ENCODE measurements around the gene ACSS1.

Gene ACSS1

DNA sequence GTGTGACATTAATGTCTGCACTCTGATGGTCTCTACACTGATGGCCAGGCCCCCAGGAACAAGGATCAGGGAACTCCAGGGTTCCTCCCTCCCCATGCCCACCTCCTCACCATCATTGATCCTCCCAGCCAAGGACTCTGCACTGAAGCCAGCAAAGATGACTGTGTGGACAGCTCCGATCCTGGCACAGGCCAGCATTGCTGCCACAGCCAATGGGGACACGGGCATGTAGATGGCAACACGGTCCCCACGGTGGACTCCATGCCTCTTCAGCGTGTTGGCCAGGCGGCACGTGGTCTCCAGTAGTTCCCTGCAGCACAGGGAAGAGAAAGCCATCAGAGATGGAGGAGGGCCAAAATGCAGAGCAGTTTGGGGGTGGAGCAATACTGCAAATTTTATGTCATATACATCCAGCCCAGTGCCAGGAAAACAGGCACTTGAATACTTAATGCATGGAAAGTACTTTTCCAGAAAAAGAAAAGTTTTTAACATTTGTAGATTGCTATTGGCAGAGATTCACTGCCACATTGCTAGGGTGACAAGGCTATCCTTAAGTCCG, 27.2 kb downstream of the ACSS1 start:
- no peak for DNase-seq

DNA sequence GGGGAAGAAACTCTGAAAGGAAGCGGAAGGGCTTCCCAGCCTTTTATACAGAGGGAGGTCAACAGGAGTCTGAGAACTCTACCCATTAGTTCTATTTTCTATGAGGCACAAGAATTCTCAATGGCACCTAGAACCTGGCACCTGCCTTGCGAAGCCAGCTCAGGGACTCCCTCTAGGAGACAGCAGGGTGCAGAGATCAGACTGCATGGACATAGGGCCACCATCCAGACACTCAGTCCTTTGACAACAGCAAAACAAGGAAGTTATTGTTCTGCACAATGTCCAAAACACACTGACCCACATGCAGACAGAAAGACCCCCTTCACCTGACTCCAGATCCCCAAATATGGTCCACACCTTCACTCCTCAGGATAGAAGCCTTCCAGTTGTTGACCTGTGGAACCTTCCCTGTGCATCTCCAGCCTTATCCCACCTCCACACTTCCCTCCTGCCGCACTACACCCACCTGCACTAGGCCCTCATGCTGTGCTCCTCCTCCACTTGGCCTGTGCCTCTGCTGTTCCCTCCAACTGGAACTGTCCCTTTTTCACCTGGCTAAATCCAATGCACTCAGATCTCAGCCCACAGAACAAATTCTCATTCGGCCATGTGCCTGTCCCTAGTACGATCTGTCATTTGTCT, 27.8 kb downstream of the ACSS1 start:
- DNase-seq = no peak

DNA sequence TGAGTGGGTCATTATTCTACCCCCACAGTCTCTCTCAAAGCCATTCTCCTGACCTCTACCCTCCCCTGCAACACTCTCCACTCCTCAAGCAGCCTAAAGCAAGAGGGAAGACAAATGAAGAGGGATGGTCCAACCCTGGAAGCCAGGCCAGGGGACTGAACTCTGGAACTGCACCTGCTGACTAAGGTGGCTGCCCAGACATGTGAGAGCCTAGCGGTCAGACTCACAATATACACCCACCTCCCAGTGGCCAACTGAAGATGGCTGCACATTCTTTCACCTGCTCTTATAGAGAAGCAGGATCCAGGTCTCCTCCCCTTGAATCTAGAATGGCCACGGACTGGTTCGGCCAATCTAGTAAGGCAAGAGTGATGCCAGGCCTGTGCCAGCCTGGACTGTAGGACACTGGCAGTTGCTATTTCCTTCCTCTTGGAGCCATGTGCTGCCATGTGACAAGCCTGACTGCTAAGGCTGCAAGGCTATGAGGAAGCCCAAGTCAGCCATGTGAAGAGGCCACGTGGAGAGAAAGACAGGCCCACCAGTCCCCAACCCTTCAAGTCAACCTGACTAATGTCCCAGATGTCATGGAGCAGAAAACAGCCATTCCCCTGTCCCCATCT, 31.8 kb downstream of the ACSS1 start:
- DNase-seq = no peak

DNA sequence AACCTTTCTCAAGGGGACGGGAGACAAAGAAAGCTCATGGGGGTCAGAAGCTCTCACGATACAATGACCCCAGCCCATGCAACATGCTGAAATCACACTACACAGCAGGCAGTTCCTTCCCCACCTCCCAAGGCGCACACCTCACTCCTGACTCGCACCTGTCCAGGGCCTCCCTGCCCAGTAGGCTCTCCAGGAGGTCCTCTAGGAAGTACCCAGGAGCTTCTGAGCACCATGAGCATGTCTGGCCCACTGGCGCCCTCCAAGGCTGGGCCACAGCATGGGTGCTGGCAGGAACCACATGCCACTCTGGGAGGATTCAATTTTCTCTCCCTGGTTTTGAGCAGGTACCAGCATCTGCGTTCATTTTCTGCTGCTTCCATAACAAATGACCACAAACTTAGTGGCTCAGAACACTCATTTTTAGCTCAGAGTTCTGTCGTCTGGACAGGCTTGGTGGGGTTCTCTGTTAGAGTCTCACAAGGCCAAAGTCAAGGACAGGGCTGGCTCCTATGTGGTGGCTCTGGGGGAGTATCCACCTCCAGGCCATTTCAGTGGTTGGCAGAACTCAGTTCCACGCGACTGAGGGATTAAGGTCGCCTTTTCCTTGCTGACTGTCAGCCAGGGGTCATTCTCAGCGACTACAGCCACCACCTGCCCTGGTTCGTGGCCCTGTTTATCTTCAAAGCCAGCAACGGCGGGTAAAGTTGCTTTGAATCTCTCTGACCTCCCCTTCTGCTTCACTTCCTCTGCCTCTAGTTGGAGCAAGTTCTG, 32.7 kb downstream of the ACSS1 start:
- no peak for DNase-seq

DNA sequence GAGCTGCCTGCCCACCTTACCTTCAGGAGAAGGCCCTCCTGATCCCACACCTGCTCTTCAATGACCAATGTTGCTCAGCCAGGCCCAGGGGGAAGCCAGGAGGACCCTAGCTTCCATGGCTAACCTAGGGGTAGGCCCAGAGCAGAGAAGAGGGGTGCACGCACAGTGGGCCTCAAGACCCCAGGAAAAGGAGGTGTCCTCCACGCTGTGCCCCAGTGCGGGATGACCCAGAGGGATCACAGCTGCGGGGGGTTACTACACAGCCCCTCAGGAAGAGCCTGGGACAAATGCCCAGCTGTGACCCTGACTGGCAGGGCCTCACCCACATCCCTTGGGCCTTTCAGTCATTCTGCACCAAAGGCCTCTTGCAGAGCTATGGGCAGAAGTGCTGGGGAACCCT, 33.8 kb downstream of the ACSS1 start:
- DNase-seq = no peak

DNA sequence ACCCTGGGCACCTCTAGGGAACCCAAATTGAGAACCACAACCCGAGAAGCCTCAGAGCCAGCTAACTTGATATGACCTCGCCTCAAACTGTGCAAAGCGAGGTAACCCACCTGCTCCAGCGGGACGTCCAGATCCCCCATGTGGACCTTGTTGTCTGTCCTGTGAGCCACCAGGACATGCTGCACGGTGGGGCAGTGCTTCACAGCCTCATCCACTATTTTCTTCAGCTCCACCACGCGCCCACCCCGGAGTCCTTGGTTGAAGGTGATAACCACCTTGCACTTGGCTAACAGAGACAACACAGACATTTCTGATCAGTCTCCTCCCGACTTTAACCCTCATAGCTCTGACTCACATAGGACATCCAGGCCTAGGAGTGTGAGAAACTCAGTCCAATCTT, 34.6 kb downstream of the ACSS1 start:
- DNase-seq = no peak

DNA sequence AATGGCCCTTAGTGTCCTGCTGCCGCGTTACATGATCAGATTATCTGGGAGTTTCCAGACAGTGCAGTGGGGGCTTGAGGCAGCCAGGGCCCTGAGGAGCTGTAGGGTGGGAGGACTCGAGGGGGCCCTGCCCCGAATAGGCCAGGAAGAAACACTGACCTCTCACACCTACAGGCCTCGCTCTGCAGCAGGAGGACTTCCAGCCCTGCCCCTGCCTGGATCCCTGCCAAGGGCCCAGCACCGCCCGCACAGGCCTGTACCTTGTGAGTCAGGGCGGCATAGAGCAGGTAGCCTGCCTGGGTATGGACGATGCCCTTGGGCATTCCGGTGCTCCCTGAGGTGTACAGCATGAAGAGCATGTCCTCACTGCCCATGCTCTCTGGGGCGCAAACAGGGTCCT, 35.3 kb downstream of the ACSS1 start:
- DNase-seq = no peak

DNA sequence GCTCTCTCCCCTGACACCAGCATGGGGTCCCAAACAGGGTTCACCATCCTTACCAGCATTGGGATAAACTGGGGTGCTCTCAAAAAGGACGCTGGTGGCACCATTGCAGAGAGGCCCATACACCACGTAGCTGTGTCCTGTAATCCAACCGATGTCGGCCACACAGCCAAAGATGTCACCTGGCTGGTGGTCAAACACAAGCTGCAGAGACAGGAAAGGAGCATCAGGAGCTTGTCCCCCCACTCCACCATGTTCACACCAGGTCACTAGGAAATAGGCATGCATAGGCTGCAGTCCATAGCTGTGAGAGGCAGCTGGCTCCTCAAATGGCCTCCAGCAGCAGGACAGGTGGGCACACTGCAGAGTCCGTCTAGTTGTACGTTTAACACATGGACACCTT, 36.6 kb downstream of the ACSS1 start:
- no peak for DNase-seq

DNA sequence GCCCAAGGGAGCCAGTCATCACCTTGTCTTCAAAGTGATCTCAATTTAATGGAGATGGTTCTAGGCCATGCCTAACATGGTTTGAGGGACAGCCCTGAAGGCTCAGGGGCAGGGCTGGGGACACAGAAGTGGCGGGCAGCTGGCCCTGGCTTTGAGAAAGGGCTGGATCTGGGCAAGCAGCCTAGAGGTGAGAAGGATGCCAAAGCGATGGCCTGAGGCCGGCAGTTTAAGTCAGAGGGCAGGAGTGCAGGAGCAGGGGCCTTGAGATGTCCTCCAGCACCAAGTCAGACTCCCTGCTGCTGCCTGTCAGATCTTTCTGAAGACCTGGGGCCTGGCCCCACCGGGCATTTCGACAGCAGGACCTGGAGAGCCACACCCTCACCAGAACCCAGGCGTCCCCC, 37.0 kb downstream of the ACSS1 start:
- DNase-seq = no peak

DNA sequence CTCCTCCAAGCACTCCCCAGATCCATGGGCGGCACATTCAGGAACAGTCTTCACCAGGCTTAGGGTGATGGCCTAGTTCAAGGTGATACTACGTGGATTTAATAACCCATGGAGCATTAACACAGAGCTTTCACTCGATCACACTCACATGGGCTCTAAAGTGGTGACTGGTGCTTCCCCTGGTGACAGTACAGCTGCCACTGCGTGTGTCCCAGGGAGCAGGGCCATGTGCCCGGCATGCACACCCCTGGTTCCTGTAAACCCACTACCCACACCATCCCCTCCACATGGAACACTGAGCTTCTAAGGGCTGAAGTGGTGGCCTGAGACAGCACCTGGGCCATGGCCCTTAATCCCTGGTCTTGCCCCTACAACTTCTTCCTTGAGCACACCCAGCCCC, 37.6 kb downstream of the ACSS1 start:
- DNase-seq = no peak

DNA sequence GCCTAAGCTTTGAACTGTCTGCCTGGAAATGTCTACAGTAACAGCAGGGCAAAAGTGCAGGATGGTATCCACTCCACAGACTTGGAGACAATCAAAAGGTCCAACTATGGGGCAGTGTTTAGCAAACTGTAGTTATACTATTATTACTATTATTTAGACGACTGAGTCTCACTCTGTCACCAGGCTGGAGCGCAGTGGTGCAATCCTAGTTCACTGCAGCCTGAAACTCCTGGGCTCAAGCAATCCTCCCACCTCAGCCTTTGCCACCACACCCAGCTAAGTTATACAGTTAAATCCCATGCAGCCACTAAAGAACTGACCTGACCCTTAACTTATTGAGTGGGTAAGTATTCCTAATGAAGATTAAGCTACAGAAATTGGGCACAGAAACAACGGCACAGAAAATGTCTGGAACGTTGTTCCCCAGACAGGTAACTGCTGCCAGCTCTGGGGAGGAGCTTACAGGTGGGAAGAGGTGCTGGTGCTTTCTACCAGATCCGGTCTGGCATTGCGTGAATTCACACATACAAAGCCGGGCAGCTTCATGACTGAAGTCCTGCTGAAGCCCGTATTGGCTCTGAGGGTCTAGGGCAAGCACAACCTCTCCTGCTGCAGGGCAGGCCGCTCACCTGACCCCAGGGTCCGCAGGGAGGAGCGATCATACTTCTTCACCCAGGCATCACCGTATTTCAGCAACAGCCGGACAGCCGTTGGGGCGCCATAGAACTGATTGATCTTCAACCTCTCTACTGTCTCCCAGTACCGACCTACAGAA, 38.4 kb downstream of the ACSS1 start:
- DNase-seq = no peak

DNA sequence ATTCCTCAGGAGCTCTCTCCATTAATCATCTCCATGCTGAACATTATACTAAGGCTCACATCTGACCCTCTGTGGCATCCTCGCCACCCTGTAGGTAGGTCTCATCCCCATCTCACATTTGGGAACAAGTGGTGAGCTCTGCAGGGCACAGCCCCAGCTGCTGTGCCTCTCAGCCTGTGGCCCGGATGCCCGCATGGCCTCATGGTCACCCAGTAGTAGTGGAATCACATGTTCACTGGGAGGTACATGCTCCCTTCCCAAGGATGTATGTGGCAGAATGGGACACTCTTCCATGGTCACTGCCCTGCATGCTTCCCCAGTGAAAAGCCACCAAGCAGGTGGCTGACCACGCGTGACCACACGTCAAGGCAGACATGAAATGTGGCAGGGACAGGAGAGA, 39.1 kb downstream of the ACSS1 start:
- DNase-seq = no peak

DNA sequence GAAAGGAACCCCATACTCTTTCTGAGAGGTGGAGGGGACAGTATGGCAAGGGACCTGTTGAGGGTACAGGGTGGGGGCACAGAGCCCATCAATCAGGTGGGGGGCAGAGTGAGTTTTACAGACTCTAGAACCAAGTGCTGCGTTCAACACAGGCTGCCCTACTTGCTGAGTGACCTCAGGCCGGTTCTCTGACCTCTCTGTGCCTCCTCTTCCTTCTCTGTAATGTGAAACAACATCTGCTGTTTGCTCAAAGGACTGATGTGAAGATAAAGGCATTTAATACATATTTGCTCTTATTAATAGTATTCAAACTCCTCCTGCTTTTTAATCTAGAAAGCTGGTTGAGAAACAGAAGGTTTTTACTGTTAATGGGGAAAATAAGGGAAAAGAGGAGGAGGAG, 39.5 kb downstream of the ACSS1 start:
- DNase-seq = no peak

DNA sequence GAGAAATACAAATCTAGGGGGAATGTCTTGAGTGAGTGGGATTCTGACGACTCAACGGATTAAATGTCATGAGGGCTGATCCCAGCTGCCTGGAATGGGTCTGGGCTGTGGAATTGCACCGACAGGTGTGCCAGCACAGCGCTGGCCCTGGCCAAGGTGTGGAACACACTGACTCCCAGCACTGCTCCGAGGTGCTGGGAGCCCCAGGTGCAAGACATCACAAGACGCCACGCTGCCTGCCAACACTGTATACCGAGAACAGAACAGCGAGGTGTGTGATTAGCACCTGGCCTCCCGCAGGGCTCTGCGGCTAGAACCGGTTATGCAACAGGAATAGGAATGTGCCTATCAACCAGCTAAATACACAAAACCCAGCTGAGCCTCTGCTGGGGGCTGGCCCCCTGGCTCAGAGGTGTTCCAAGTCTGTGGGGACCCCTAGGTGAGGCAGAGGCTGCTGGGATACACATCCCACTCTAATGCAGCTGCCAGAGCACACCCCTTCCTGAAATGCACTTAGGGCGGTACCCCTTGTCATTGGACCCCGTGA, 40.6 kb downstream of the ACSS1 start:
- no peak for DNase-seq

DNA sequence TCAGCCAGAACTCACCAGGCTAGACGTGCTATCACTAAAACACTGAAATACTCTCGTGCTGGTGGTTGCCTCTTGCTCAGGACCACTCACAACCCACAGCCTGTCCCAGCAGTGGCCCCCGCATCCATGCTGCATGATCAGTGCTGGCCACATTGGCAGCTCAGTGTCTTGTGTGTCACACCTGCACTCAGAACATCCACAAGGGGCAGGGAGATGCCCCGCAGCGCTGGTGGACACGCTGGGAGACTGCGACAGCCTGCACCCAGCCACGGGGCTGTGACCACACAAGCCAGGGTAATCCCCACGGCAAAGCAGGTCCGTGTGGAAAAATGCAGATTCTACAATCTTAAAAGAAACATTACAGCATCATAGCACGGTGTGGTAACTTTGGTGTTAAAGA, 41.5 kb downstream of the ACSS1 start:
- DNase-seq = no peak

DNA sequence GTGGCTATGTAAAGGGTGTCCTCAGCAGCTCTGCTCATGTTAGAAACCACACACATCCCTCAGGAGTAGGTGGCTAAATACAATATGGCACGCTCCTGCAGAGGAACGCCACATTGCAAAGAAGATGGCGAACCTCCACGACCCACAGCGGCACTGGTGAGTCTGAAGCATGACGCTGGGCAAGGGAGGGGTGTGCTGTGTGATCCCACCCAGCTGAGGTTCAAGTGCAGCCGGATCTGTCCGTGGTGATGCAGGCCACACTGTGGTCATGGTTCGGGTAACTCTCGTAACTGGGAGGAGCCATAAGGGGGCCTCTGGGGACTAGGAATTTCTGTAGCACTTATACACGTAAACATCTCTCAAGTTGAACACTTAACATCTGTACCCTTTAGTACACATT, 42.0 kb downstream of the ACSS1 start:
- DNase-seq = no peak

DNA sequence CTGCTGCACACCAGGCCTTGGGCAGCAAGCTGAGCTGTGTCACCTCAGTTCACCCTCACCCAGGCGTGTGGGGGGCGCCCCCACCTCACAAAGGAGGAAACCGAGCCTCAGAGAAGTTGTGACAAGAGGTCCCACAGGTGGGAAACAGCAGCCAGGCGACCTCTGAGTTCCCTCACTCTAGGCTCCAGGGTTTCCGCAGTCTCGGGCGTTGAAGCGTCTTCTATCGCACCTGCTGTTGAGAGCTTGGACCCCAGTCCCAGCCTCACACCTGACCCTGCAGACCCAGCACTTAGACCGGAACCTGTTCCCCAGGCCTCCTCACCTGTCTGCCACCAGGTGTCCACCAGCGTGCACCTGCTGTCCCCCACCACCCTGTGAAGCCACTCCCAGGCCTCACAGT, 43.1 kb downstream of the ACSS1 start:
- DNase-seq = no peak

DNA sequence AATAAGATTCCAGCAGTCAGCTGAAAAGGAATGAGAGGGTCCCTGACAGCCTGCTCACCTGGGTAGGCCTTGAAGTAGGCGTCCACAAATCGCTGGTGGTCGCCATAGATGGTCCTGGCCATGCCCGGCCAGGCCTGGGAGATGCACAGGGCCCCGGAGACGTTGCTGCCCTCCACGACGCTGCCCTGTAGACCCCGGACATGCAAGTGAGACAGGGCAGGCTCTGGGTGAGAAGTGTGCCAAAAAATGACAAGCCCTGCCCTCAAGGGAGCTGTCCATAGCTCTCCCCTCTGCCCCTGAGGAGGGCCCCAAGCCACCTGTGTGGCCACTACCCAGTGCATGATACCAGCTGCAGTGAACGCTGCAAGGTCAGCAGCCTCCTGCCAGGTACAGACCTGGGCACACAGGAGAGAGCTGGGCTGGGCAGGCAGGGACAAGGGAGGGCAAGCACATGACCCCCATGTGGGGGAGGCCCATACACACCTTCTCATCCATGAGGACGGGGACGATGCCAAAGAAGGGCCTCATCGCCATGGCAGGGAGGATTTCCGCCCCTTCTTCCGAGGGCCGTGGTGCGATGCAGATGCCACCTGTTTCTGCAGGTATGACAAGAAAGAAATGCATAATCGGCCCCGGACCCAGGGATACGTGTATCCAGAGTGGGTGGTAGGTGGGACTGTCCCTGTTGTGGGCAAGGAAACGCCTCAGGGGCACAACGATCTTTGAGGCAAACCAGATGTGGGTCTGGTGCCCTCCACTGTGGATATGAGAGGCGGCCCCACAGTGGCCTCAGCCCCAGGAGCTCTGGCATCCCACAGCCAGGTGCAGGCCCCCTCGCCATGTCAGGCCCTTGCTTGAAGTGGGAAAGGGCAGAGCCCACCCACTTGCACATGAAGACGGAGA, 44.2 kb downstream of the ACSS1 start:
- DNase-seq = no peak

DNA sequence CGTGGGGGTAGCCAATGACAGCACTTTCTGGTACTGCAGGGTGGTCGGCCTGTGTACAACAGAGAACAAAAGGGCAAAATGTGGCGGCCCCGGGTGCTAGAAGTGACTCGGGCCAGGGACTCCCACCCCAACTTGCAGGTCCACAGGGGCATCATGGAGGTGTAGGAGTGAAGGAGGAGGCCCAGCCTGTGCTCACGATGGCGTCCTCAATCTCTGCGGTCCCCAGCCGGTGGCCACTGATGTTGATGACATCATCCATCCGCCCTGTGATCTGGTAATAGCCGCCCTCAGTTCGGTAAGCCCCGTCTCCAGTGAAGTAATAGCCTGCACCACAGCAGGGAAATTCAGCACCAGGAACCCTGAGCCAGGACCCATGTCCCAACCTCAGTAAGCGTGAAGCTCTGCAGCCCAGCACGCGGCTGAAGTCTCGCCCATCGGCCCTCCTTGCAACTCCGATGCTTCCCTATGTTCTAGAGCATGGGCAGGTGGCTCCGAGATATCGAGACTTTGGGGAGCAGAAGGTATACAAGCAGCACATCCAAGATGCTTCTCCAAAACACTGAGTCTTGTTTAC, 45.2 kb downstream of the ACSS1 start:
- no peak for DNase-seq

DNA sequence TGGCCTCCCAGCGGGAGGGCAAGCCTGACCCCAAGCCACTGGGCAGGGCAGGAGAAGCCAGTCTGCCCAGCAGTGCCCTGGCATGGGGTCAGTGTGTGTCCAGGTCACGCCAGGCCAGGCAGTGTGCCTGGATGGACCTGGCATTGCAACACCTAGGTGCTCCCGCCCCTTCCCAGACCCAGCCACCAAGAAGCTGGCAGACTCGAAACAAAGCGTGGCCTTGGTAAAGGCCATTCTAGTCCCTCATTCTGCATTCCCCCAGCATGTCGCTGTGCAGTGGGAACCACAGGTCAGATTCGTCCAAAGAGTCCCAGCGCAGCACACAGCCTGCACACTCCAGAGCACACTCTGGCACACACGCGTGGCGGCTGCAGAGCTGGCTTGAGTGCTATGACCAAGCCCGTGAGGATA, 46.1 kb downstream of the ACSS1 start:
- no peak for DNase-seq

DNA sequence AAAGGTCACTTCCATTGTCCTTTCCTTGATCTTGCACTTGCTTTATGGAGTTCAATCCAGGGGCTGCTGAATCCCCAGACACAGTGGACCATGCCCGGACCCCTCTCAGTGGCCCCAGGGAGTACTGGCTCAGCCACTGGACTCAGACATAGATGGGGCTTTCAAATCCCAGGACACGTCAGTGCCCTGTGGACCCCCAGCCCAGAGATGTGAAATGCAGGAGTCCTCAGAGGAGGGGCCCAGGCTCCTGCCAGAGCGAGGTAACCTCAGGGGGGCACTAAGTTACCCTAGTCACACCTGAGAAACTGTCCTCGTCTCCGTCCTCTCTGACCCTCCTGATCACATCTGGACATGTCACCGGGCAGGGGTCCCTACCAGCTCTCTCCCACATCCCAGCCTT, 46.7 kb downstream of the ACSS1 start:
- DNase-seq = no peak
